NCI-H748 (cell line): ENCODE data around the gene ARMC12.
A peak's percentile ranks its signal among the peaks of the same experiment; 100 is the strongest.

ENCODE experiments used
- DNase-seq: peaks from one replicate; lab custom pipeline; 2025; ENCODE audit not compliant: unreplicated experiment; lab: John Stamatoyannopoulos, UW

The ARMC12 gene

GRCh38 chr6:35774116-35774794 lies 37.4 kb downstream of the ARMC12 start:
- DNase-seq: no peak

- no peak for DNase-seq
Observed at GRCh38 chr6:35775031-35775430, 38.2 kb downstream of the ARMC12 start.

GRCh38 chr6:35776364-35777215 lies 39.8 kb downstream of the ARMC12 start, which contains the start of gene CLPSL2:
Gene CLPSL2 (plus strand): TSS chr6:35776598. CDS start chr6:35776619, 21 bp downstream.
- DNase-seq: peak; percentile 77

GRCh38 chr6:35777356-35778102 lies 40.7 kb downstream of the ARMC12 start:
- DNase-seq: no peak

GRCh38 chr6:35778437-35778836 lies 41.6 kb downstream of the ARMC12 start:
- no peak for DNase-seq

GRCh38 chr6:35780719-35781118 lies 43.9 kb downstream of the ARMC12 start, which contains the start of gene CLPSL1:
Gene CLPSL1 (plus strand): TSS chr6:35781019. CDS start chr6:35781111, 92 bp downstream.
- DNase-seq: no peak

- no peak for DNase-seq
Observed at GRCh38 chr6:35781290-35781689, 44.5 kb downstream of the ARMC12 start.

GRCh38 chr6:35782424-35782823 lies 45.6 kb downstream of the ARMC12 start:
- peak; percentile 33 for DNase-seq

- DNase-seq: no peak
Observed at GRCh38 chr6:35784200-35784599, 47.4 kb downstream of the ARMC12 start.

GRCh38 chr6:35786272-35786671 lies 49.4 kb downstream of the ARMC12 start:
- no peak for DNase-seq

- no peak for DNase-seq
Observed at GRCh38 chr6:35786810-35787209, 50.0 kb downstream of the ARMC12 start.

- no peak for DNase-seq
Observed at GRCh38 chr6:35787266-35788218, 50.7 kb downstream of the ARMC12 start.

GRCh38 chr6:35788423-35788982 lies 51.7 kb downstream of the ARMC12 start:
- no peak for DNase-seq

- no peak for DNase-seq
Observed at GRCh38 chr6:35790683-35791082, 53.9 kb downstream of the ARMC12 start.

- no peak for DNase-seq
Observed at GRCh38 chr6:35794536-35795452, 58.0 kb downstream of the ARMC12 start.

- no peak for DNase-seq
Observed at GRCh38 chr6:35795453-35796071, 58.7 kb downstream of the ARMC12 start.

- DNase-seq: no peak
Observed at GRCh38 chr6:35796236-35796635, 59.4 kb downstream of the ARMC12 start.

GRCh38 chr6:35797837-35798526 lies 61.1 kb downstream of the ARMC12 start:
- DNase-seq: no peak
